MCF 10A (cell line): Measurements from ENCODE around the gene WFIKKN1. TPM values are rescaled to one million over a fixed set of nuclear protein-coding genes. Genes with fewer than 3 reads are reported as not detected.

Experiments
- BruUV-seq: library from RNA; stranded (reverse); fragments of 400-500 nt; replicated peaks from 2 replicates; lab custom pipeline; 2021; lab: Mats Ljungman, UMichigan
- CTCF ChIA-PET: fragments of 300-600 bp; sonication (Branson Sonifier 250); formaldehyde crosslinking; extraction: SDS; loops from one replicate; lab custom pipeline; 2021; ENCODE audit warnings: antibody characterized with exemption, inconsistent platforms; lab: Yijun Ruan, JAX
- POLR2A ChIA-PET: fragments of 300-600, 350-650 bp; sonication (Branson Sonifier 250); formaldehyde crosslinking; extraction: SDS; loops from one replicate; lab custom pipeline; 2020; ENCODE audit warnings: antibody characterized with exemption, inconsistent platforms; lab: Yijun Ruan, JAX
- DNase-seq: peaks from one replicate; pipeline ENCODE4 v3.0.0-alpha.2; 2018; ENCODE audit not compliant: unreplicated experiment
- H3K27ac Mint-ChIP-seq: one replicate; pipeline ENCODE4 v1.8.0; 2022; ENCODE audit warnings: mild to moderate bottlenecking, low read depth, mixed read lengths; ENCODE audit not compliant: unreplicated experiment
- H3K27me3 Mint-ChIP-seq: one replicate; pipeline ENCODE4 v1.8.0; 2022; ENCODE audit warnings: mixed read lengths; ENCODE audit not compliant: insufficient read depth, unreplicated experiment
- H3K36me3 Mint-ChIP-seq: one replicate; pipeline ENCODE4 v1.8.0; 2022; ENCODE audit warnings: mild to moderate bottlenecking, moderate library complexity, mixed read lengths; ENCODE audit not compliant: insufficient read depth, unreplicated experiment
- H3K4me1 Mint-ChIP-seq: one replicate; pipeline ENCODE4 v1.8.0; 2022; ENCODE audit warnings: mixed read lengths; ENCODE audit not compliant: insufficient read depth, unreplicated experiment
- H3K4me3 Mint-ChIP-seq: one replicate; pipeline ENCODE4 v1.8.0; 2022; ENCODE audit warnings: mild to moderate bottlenecking, moderate library complexity, mixed read lengths; ENCODE audit not compliant: unreplicated experiment
- H3K9me3 Mint-ChIP-seq: one replicate; pipeline ENCODE4 v1.8.0; 2022; ENCODE audit warnings: mixed read lengths; ENCODE audit not compliant: unreplicated experiment
- CTCF ChIP-seq: fragments of 200-600 bp; IDR thresholded peaks from one replicate; pipeline ENCODE4 v1.8.0; 2022; ENCODE audit warnings: antibody characterized with exemption, mild to moderate bottlenecking; ENCODE audit not compliant: unreplicated experiment
- intact Hi-C: fragments of 100-400 bp; cut with micrococcal nuclease; formaldehyde crosslinking; loops from 2 replicates; pipeline ENCODE4 v1.14.1; 2022
- total RNA-seq: library from RNA; stranded (reverse); gene quantifications from 2 replicates; pipeline ENCODE4 v1.2.3, GENCODE V29; 2022

Gene WFIKKN1
- total RNA-seq, 1 experiment from 2014 or later: 0.14 TPM

GRCh38 chr16:642189-643049 lies 11.6 kb downstream of the WFIKKN1 start:
- Mint-ChIP-seq H3K4me3 (peak overlapping the region; percentile 77), H3K9me3 (no peaks in the 10 kb centered on the region), H3K36me3 (peaks cover 28% of the 10 kb centered on the region), H3K27ac (peak overlapping the region; percentile 59), H3K4me1 (peaks cover 11% of the 10 kb centered on the region), H3K27me3 (no peaks in the 10 kb centered on the region)
- ChIA-PET CTCF (interaction anchor here (0.6 to 1.0 kb wide), 6 partner anchors 9 to 703 kb away, joined by 3 to 4 read pairs (median 3); partner anchors contain the start of gene RHOT2), POLR2A (interaction anchor here (0.6 to 2.2 kb wide), 15 partner anchors 15 to 116 kb away, joined by 3 to 26 read pairs (median 4); partner anchors contain the start of genes CAPN15, RHBDL1, RHOT2 and STUB1)
- TF ChIP-seq CTCF: no peak
- intact Hi-C loops: no loop called here
- no TSS peak for BruUV-seq
- DNase-seq: peak; percentile 36

GRCh38 chr16:643050-643368 lies 12.2 kb downstream of the WFIKKN1 start:
- no peak for TF ChIP-seq CTCF
- intact Hi-C loops: no loop called here
- no TSS peak for BruUV-seq
- ChIA-PET CTCF (interaction anchor here (0.8 to 1.0 kb wide), 4 partner anchors 9 to 703 kb away, joined by 3 read pairs; partner anchors contain the start of gene RHOT2), POLR2A (interaction anchor here (0.9 to 2.2 kb wide), 12 partner anchors 16 to 116 kb away, joined by 3 to 26 read pairs (median 6); partner anchors contain the start of genes CAPN15, RHBDL1, RHOT2 and STUB1)
- Mint-ChIP-seq H3K27me3 (no peaks in the 10 kb centered on the region), H3K9me3 (no peaks in the 10 kb centered on the region), H3K4me1 (peaks cover 11% of the 10 kb centered on the region), H3K36me3 (peaks cover 30% of the 10 kb centered on the region), H3K27ac (peak overlapping the region; percentile 59), H3K4me3 (peak overlapping the region; percentile 77)
- no peak for DNase-seq

- intact Hi-C loops: no loop called here
- H3K9me3 Mint-ChIP-seq: no peaks in the 10 kb centered on the region
- H3K4me1 Mint-ChIP-seq: peaks cover 11% of the 10 kb centered on the region
- no peaks in the 10 kb centered on the region for H3K27me3 Mint-ChIP-seq
- no peak for TF ChIP-seq CTCF
- peaks cover 35% of the 10 kb centered on the region for H3K36me3 Mint-ChIP-seq
- ChIA-PET CTCF (interaction anchor here (0.7 to 1.0 kb wide), 2 partner anchors 15 to 116 kb away, joined by 3 to 5 read pairs; no protein-coding TSS in a partner anchor), POLR2A (interaction anchor here (0.6 kb wide), 1 partner anchor 31 kb away, joined by 3 read pairs; the partner anchor contains the start of gene RHBDL1)
- no peak overlapping the region for H3K27ac Mint-ChIP-seq
- no TSS peak for BruUV-seq
- peak overlapping the region; percentile 31 for H3K4me3 Mint-ChIP-seq
- no peak for DNase-seq
Measured at GRCh38 chr16:644556-644955, 13.8 kb downstream of the WFIKKN1 start.
